SK-N-SH (cell line): ENCODE results near the gene ABCB4. TPM values are rescaled to one million over a fixed set of nuclear protein-coding genes. Genes with fewer than 3 reads are reported as not detected.

Experiments
- CTCF ChIA-PET: fragments of 300-600, 350-600 bp; formaldehyde crosslinking; extraction: SDS; loops from one replicate; lab custom pipeline; 2021; lab: Yijun Ruan, JAX
- POLR2A ChIA-PET: fragments of 350-600 bp; sonication (Branson Sonifier 250); formaldehyde crosslinking; extraction: SDS; loops from one replicate; lab custom pipeline; 2020; ENCODE audit warnings: antibody characterized with exemption, inconsistent platforms; lab: Yijun Ruan, JAX
- DNase-seq: peaks from one replicate; pipeline ENCODE4 v3.0.0; 2012
- H2AFZ ChIP-seq: fragments of 200-600 bp; sonication (generic); 2 replicates; pipeline ENCODE4 v1.8.1; 2016; ENCODE audit warnings: antibody characterized with exemption, mild to moderate bottlenecking, low read depth
- H3F3A ChIP-seq: fragments of 200-600 bp; sonication (generic); replicated peaks from 2 replicates; pipeline ENCODE3; 2016; ENCODE audit warnings: antibody characterized with exemption, mild to moderate bottlenecking; ENCODE audit not compliant: insufficient read depth
- H3K27ac ChIP-seq, 2 experiments: fragments of 200-500 bp in 1 of 2; fragments of 200-600 bp in 1 of 2; sonication (Bioruptor generic) in 1 of 2; sonication (generic), shearing (Covaris generic) in 1 of 2; 2 replicates each; pipeline versions ENCODE4 v1.5.1 to v1.6.1; 2014 to 2016; ENCODE audit warnings: low read depth in 2 of 2, inconsistent platforms in 1 of 2, low read length in 1 of 2, mild to moderate bottlenecking in 1 of 2, mixed read lengths in 1 of 2
- H3K27me3 ChIP-seq: fragments of 200-600 bp; sonication (generic), shearing (Covaris generic); 2 replicates; pipeline ENCODE4 v1.6.1; 2016; ENCODE audit warnings: mixed run types; ENCODE audit not compliant: insufficient read depth
- H3K36me3 ChIP-seq, 2 experiments: fragments of 200-500 bp in 1 of 2; fragments of 200-600 bp in 1 of 2; sonication (Bioruptor generic) in 1 of 2; sonication (generic) in 1 of 2; replicated peaks in 1 of 2; 2 replicates each; pipeline versions ENCODE3 to v1.5.1; 2014 to 2016; ENCODE audit warnings: low read length in 1 of 2, mild to moderate bottlenecking in 1 of 2; ENCODE audit not compliant: insufficient read depth in 2 of 2, control insufficient read depth in 1 of 2
- H3K4me1 ChIP-seq, 2 experiments: fragments of 200-500 bp in 1 of 2; fragments of 200-600 bp in 1 of 2; sonication (Bioruptor generic) in 1 of 2; sonication (generic), shearing (Covaris generic) in 1 of 2; 2 replicates each; pipeline versions ENCODE4 v1.5.1 to v1.6.1; 2014 to 2016; ENCODE audit warnings: low read depth in 1 of 2, low read length in 1 of 2, mixed run types in 1 of 2; ENCODE audit not compliant: insufficient read depth in 2 of 2, control insufficient read depth in 1 of 2
- H3K4me2 ChIP-seq: fragments of 200-600 bp; sonication (generic), shearing (Covaris generic); 2 replicates; pipeline ENCODE4 v1.6.1; 2017; ENCODE audit warnings: mixed run types
- H3K4me3 ChIP-seq, 2 experiments: fragments of 200-500 bp in 1 of 2; fragments of 200-600 bp in 1 of 2; sonication (Bioruptor generic) in 1 of 2; sonication (generic), shearing (Covaris generic) in 1 of 2; 2 replicates each; pipeline versions ENCODE4 v1.5.1 to v1.8.1; 2014 to 2016; ENCODE audit warnings: low read depth in 2 of 2, inconsistent platforms in 1 of 2, low read length in 1 of 2, mild to moderate bottlenecking in 1 of 2, mixed read lengths in 1 of 2, moderate library complexity in 1 of 2
- H3K79me2 ChIP-seq: fragments of 200-600 bp; sonication (generic); 2 replicates; pipeline ENCODE4 v1.8.1; 2017; ENCODE audit warnings: mild to moderate bottlenecking; ENCODE audit not compliant: insufficient read depth
- H3K9ac ChIP-seq: fragments of 200-600 bp; sonication (generic); 2 replicates; pipeline ENCODE4 v1.6.1; 2017; ENCODE audit warnings: mixed run types
- H3K9me2 ChIP-seq: fragments of 200-600 bp; sonication (generic); 2 replicates; pipeline ENCODE4 v1.6.1; 2017; ENCODE audit warnings: mixed run types
- H3K9me3 ChIP-seq: fragments of 200-600 bp; sonication (generic); 2 replicates; pipeline ENCODE4 v1.6.1; 2017; ENCODE audit warnings: mixed run types, mild to moderate bottlenecking, moderate library complexity
- H4K20me1 ChIP-seq: fragments of 200-600 bp; sonication (generic); 2 replicates; pipeline ENCODE4 v1.6.1; 2017; ENCODE audit warnings: mild to moderate bottlenecking, mixed run types; ENCODE audit not compliant: insufficient read depth
- CTCF ChIP-seq: fragments of 200-600 bp; sonication (generic); IDR thresholded peaks from 2 replicates; pipeline ENCODE4 v1.6.1; 2017; ENCODE audit warnings: antibody characterized with exemption, mild to moderate bottlenecking, moderate library complexity
- EP300 ChIP-seq, 2 experiments: IDR thresholded peaks; 2 replicates each; pipeline versions ENCODE4 v1.4.0 to v1.6.1; 2012; ENCODE audit warnings: borderline replicate concordance in 1 of 2, low read depth in 1 of 2, low read length in 1 of 2
- FOSL2 ChIP-seq: IDR thresholded peaks from 2 replicates; pipeline ENCODE4 v1.4.0; 2012; ENCODE audit warnings: low read depth, mild to moderate bottlenecking, moderate library complexity, borderline replicate concordance
- FOXM1 ChIP-seq: IDR thresholded peaks from 2 replicates; pipeline ENCODE4 v1.4.0; 2012; ENCODE audit warnings: low read depth, mild to moderate bottlenecking
- GABPA ChIP-seq: IDR thresholded peaks from 2 replicates; pipeline ENCODE4 v1.4.0; 2012; ENCODE audit warnings: low read depth, mild to moderate bottlenecking
- GATA2 ChIP-seq: sonication (generic); formaldehyde crosslinking; IDR thresholded peaks from 2 replicates; pipeline ENCODE4 v1.5.0; 2020; ENCODE audit warnings: mild to moderate bottlenecking, missing genetic modification reagents
- JUND ChIP-seq: IDR thresholded peaks from 2 replicates; pipeline ENCODE4 v1.4.0; 2012
- MAX ChIP-seq: IDR thresholded peaks from 2 replicates; pipeline ENCODE4 v1.4.0; 2012; ENCODE audit warnings: low read depth
- MEF2A ChIP-seq: IDR thresholded peaks from 2 replicates; pipeline ENCODE4 v1.4.0; 2012; ENCODE audit warnings: low read depth, borderline replicate concordance
- MXI1 ChIP-seq: IDR thresholded peaks from 2 replicates; pipeline ENCODE4 v1.6.1; 2012; ENCODE audit warnings: mild to moderate bottlenecking, low read depth, low read length, improper control_type of control experiment
- NRF1 ChIP-seq: IDR thresholded peaks from 2 replicates; pipeline ENCODE4 v1.6.1; 2012; ENCODE audit warnings: low read depth, mild to moderate bottlenecking, low read length
- PBX3 ChIP-seq: IDR thresholded peaks from 2 replicates; pipeline ENCODE4; 2012
- RAD21 ChIP-seq: IDR thresholded peaks from 2 replicates; pipeline ENCODE4 v1.6.1; 2012; ENCODE audit warnings: mild to moderate bottlenecking, low read length
- RCOR1 ChIP-seq: fragments of 150-350 bp; IDR thresholded peaks from 2 replicates; pipeline ENCODE4 v1.6.1; 2017; ENCODE audit warnings: antibody characterized with exemption, low read length
- RXRA ChIP-seq: IDR thresholded peaks from 2 replicates; pipeline ENCODE4 v1.4.0; 2012; ENCODE audit warnings: low read depth, mild to moderate bottlenecking, borderline replicate concordance
- SIN3A ChIP-seq: IDR thresholded peaks from 2 replicates; pipeline ENCODE4 v1.6.1; 2012; ENCODE audit warnings: low read depth, mild to moderate bottlenecking, low read length, moderate library complexity, borderline replicate concordance
- SMC3 ChIP-seq: IDR thresholded peaks from 2 replicates; pipeline ENCODE4 v1.6.1; 2012; ENCODE audit warnings: low read depth, low read length, improper control_type of control experiment
- TEAD4 ChIP-seq: IDR thresholded peaks from 2 replicates; pipeline ENCODE4 v1.4.0; 2012; ENCODE audit warnings: mild to moderate bottlenecking, borderline replicate concordance; ENCODE audit not compliant: insufficient read depth
- YY1 ChIP-seq: IDR thresholded peaks from 2 replicates; pipeline ENCODE4 v1.4.0; 2012; ENCODE audit warnings: low read depth, mild to moderate bottlenecking
- WGBS: methylation state at CpG from one replicate; pipeline ENCODE4 v1.1.6; 2017; ENCODE audit warnings: low lambda C conversion rate; 5-methylcytosine and 5-hydroxymethylcytosine counted together
- polyA plus RNA-seq, 3 experiments: library from polyadenylated mRNA; depleted of rRNA; stranded (reverse); fragments of >200 nt; gene quantifications; 2 replicates each; pipeline ENCODE4 v1.2.3, GENCODE V29; 2012
- TF ChIP-seq, protein P1 (sequence below): IDR thresholded peaks from 2 replicates; pipeline ENCODE4 v1.6.1; 2012; ENCODE audit warnings: mild to moderate bottlenecking, low read depth, low read length, moderate library complexity

ABCB4 gene
- polyA plus RNA-seq, 1 of the 3 experiments (the other 2 are of a cell fraction), result 0.18 TPM

DNA sequence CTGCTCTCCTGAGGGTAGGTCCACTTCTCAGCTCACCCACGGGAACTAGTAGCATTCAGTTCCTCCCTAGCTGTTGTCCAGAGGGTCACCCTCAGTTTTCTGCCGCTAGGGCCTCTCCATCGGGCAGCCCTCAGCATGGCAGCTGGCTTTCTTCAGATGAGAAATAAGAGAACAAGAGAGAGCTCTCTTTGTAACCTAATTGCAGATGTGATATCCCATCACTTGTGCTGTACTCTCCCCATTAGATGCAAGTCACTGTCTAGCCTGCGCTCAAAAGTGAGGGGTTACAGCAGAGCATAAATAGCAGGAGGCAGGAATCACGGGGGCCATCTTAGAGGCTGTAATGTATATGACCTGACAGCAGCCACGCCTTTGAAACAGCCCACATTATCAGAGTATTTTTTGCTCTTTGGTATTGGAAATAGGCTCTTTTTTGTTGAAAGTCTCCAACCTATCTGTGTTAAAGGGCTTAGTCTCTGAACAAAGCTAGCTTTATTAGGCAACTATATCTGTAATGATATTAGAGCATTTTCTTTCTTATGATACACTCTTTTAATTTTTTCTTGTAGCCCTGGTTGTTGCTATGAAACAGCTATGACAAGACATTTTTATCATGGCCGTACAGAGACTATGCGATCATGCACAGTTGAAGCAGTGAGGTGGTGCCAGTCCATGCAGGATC is 84.3 kb downstream of the ABCB4 start:
- Histone ChIP-seq H3K36me3 (peaks cover 15 to 33% of the 10 kb centered on the region in 2 experiments), H3K9ac (no peak overlapping the region), H3F3A (no peaks in the 10 kb centered on the region), H3K9me3 (no peaks in the 10 kb centered on the region), H3K79me2 (no peaks in the 10 kb centered on the region), H3K9me2 (no peaks in the 10 kb centered on the region), H4K20me1 (no peaks in the 10 kb centered on the region), H3K27me3 (no peaks in the 10 kb centered on the region), H2AFZ (no peak overlapping the region), H3K4me2 (no peak overlapping the region), H3K27ac (no peak overlapping the region), H3K4me3 (no peak overlapping the region), H3K4me1 (no peaks in the 10 kb centered on the region)
- no peak for TF ChIP-seq PBX3
- TF ChIP-seq YY1, result no peak
- no peak for TF ChIP-seq FOSL2
- TF ChIP-seq RAD21, result no peak
- TF ChIP-seq GABPA, result no peak
- no peak for TF ChIP-seq SMC3
- no peak for TF ChIP-seq SIN3A
- TF ChIP-seq CTCF, result no peak
- no peak for TF ChIP-seq EP300 (IDR thresholded peaks at IDR 0.05; ENCODE audit: borderline replicate concordance in 1 of 2, low read depth in 1 of 2, low read length in 1 of 2)
- TF ChIP-seq MXI1, result no peak
- TF ChIP-seq TEAD4, result no peak
- no peak for TF ChIP-seq NRF1
- TF ChIP-seq RCOR1, result no peak
- no peak for DNase-seq
- WGBS, result 87% methylated on average over 8 of the region's 8 CpGs
- POLR2A ChIA-PET, result no interaction called here
- CTCF ChIA-PET, result interaction anchor here (0.9 to 1.4 kb wide), 2 partner anchors 46 to 79 kb away, joined by 4 to 7 read pairs; partner anchors contain the start of gene CROT

GRCh38 chr7:87380905-87381304 is 94.6 kb downstream of the ABCB4 start:
- POLR2A ChIA-PET, result no interaction called here
- TF ChIP-seq JUND (no peak), GATA2 (no peak), RXRA (no peak), RAD21 (no peak), MEF2A (no peak), FOXM1 (no peak), NRF1 (no peak), MAX (no peak), EP300 (IDR thresholded peaks at IDR 0.05; ENCODE audit: borderline replicate concordance in 1 of 2, low read depth in 1 of 2, low read length in 1 of 2) (no peak), PBX3 (no peak), SMC3 (no peak), GABPA (no peak)
- TF ChIP-seq, protein P1, sequence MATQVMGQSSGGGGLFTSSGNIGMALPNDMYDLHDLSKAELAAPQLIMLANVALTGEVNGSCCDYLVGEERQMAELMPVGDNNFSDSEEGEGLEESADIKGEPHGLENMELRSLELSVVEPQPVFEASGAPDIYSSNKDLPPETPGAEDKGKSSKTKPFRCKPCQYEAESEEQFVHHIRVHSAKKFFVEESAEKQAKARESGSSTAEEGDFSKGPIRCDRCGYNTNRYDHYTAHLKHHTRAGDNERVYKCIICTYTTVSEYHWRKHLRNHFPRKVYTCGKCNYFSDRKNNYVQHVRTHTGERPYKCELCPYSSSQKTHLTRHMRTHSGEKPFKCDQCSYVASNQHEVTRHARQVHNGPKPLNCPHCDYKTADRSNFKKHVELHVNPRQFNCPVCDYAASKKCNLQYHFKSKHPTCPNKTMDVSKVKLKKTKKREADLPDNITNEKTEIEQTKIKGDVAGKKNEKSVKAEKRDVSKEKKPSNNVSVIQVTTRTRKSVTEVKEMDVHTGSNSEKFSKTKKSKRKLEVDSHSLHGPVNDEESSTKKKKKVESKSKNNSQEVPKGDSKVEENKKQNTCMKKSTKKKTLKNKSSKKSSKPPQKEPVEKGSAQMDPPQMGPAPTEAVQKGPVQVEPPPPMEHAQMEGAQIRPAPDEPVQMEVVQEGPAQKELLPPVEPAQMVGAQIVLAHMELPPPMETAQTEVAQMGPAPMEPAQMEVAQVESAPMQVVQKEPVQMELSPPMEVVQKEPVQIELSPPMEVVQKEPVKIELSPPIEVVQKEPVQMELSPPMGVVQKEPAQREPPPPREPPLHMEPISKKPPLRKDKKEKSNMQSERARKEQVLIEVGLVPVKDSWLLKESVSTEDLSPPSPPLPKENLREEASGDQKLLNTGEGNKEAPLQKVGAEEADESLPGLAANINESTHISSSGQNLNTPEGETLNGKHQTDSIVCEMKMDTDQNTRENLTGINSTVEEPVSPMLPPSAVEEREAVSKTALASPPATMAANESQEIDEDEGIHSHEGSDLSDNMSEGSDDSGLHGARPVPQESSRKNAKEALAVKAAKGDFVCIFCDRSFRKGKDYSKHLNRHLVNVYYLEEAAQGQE, result no peak
- no peak overlapping the region for H2AFZ ChIP-seq

More at GRCh38 chr7:87380905-87381304, 94.6 kb downstream of the ABCB4 start:
- CTCF ChIA-PET, result no interaction called here
- H3K27me3 ChIP-seq, result no peaks in the 10 kb centered on the region
- no peaks in the 10 kb centered on the region for H3K4me1 ChIP-seq
- no peak overlapping the region for H3K9ac ChIP-seq
- H3K9me3 ChIP-seq, result no peaks in the 10 kb centered on the region
- no peak for DNase-seq
- H3K27ac ChIP-seq, result no peak overlapping the region
- H4K20me1 ChIP-seq, result no peaks in the 10 kb centered on the region
- no peak overlapping the region for H3K4me3 ChIP-seq
- peaks cover 25 to 32% of the 10 kb centered on the region in 2 experiments for H3K36me3 ChIP-seq
- H3K9me2 ChIP-seq, result no peaks in the 10 kb centered on the region
- no peak overlapping the region for H3K4me2 ChIP-seq
- no peaks in the 10 kb centered on the region for H3F3A ChIP-seq
- no peaks in the 10 kb centered on the region for H3K79me2 ChIP-seq
- WGBS, result 89% methylated on average over 5 of the region's 5 CpGs
